Measurements from ENCODE around the gene XPR1. TPM values are rescaled to one million over a fixed set of nuclear protein-coding genes. Genes with fewer than 3 reads are reported as not detected.

Gene XPR1
- polyA plus RNA-seq, 1 donor (not counting 4 experiments of a cell fraction or from before 2014, with no cell fraction given) = 40.0 TPM

GRCh38 chr1:180620581-180620980 is 11.2 kb upstream of the XPR1 start:
- H3K27ac ChIP-seq (ENCODE audit: control insufficient read depth, insufficient read depth, low read length) = no peak overlapping the region
- H3K4me2 ChIP-seq (ENCODE audit: control insufficient read depth, extremely low read depth, insufficient read depth, low read depth, low read length) = no peak overlapping the region
- H3K79me2 ChIP-seq (ENCODE audit: control insufficient read depth, insufficient read depth, low read length) = no peaks in the 10 kb centered on the region
- H3K9me1 ChIP-seq (ENCODE audit: control insufficient read depth, extremely low read depth, insufficient read depth, low read length) = no peaks in the 10 kb centered on the region
- DNase-seq (ENCODE audit: low read depth, low spot score) (no peak), FAIRE-seq (no peak)
- no peaks in the 10 kb centered on the region for H3K36me3 ChIP-seq (ENCODE audit: control insufficient read depth in 2 of 2, extremely low read depth in 1 of 2, insufficient read depth in 2 of 2, low read length in 2 of 2)
- no peak overlapping the region for H3K4me3 ChIP-seq (ENCODE audit: control insufficient read depth in 2 of 3, extremely low read depth in 1 of 3, insufficient read depth in 2 of 3, low read depth in 1 of 3, low read length in 3 of 3)
- H2AFZ ChIP-seq (ENCODE audit: control insufficient read depth, low read length) = no peak overlapping the region
- peaks cover 12% of the 10 kb centered on the region for H3K4me1 ChIP-seq (ENCODE audit: control insufficient read depth, extremely low read depth, insufficient read depth, low read length)
- dilution Hi-C loops (cut with MboI; ENCODE audit: extremely low pct_ligation_motif_present, low sequenced_read_pairs) = no loop called here
- no peaks in the 10 kb centered on the region for H4K20me1 ChIP-seq (ENCODE audit: control insufficient read depth, extremely low read depth, insufficient read depth, low read length)
- no peaks in the 10 kb centered on the region for H3K27me3 ChIP-seq (ENCODE audit: control insufficient read depth, extremely low read depth, insufficient read depth, low read length)
- no peak overlapping the region for H3K9ac ChIP-seq (ENCODE audit: control insufficient read depth, extremely low read depth, insufficient read depth, low read length)
- TF ChIP-seq, protein P1, sequence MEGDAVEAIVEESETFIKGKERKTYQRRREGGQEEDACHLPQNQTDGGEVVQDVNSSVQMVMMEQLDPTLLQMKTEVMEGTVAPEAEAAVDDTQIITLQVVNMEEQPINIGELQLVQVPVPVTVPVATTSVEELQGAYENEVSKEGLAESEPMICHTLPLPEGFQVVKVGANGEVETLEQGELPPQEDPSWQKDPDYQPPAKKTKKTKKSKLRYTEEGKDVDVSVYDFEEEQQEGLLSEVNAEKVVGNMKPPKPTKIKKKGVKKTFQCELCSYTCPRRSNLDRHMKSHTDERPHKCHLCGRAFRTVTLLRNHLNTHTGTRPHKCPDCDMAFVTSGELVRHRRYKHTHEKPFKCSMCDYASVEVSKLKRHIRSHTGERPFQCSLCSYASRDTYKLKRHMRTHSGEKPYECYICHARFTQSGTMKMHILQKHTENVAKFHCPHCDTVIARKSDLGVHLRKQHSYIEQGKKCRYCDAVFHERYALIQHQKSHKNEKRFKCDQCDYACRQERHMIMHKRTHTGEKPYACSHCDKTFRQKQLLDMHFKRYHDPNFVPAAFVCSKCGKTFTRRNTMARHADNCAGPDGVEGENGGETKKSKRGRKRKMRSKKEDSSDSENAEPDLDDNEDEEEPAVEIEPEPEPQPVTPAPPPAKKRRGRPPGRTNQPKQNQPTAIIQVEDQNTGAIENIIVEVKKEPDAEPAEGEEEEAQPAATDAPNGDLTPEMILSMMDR (optimal IDR thresholded peaks at IDR 0.05 in 1 of 3, IDR thresholded peaks at IDR 0.05 in 1 of 3, conservative IDR thresholded peaks at IDR 0.05 in 1 of 3; ENCODE audit: extremely low read depth in 1 of 3, insufficient read depth in 2 of 3, low read length in 3 of 3) = no peak
- TF ChIP-seq EZH2 (IDR thresholded peaks at IDR 0.05; ENCODE audit: low read length) = no peak
- no peaks in the 10 kb centered on the region for H3K9me3 ChIP-seq (ENCODE audit: control insufficient read depth, low read depth, low read length)

DNA sequence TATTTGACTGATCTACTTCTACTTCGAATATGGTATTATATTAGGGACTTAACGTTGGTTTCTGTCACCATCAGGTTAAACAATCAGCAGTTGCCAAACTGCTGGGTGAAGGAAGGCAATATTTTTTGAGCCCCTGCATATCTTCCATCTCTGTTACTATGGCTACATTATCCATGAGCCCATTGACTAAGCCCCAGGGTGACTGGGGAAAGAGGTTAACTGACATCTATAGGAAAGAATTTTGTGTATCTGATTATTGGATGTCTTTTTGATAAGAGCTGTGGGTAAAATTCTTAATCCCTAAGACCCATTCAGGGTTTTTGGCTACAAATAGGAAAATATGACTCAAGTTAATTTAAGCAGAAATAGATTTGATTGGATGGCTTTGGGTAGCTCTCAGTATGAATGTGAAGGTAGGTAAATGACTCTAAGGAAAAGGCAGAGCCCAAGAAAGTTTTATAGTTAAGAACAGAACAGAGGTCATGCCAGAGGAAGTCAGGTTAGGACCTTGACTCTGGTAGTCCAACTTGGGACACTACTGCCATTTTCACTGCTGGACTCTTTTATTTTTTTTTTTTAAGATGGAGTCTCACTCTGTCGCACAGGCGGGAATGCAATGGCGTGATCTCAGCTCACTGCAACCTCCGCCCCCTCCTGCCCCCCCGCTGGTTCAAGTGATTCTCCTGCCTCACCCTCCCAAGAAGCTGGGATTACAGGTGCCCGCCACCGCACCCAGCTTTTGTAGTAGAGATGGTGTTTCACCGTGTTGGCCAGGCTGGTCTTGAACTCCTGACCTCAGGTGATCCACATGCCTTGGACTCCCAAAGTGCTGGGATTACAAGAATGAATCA is 8.9 kb upstream of the XPR1 start:
- Histone ChIP-seq H3K9me3 (ENCODE audit: control insufficient read depth, low read depth, low read length) (no peaks in the 10 kb centered on the region), H3K4me1 (ENCODE audit: control insufficient read depth, extremely low read depth, insufficient read depth, low read length) (no peaks in the 10 kb centered on the region), H3K4me3 (ENCODE audit: control insufficient read depth in 2 of 3, extremely low read depth in 1 of 3, insufficient read depth in 2 of 3, low read depth in 1 of 3, low read length in 3 of 3) (no peak overlapping the region), H3K79me2 (ENCODE audit: control insufficient read depth, insufficient read depth, low read length) (no peaks in the 10 kb centered on the region), H4K20me1 (ENCODE audit: control insufficient read depth, extremely low read depth, insufficient read depth, low read length) (no peaks in the 10 kb centered on the region), H3K27me3 (ENCODE audit: control insufficient read depth, extremely low read depth, insufficient read depth, low read length) (no peaks in the 10 kb centered on the region), H3K9me1 (ENCODE audit: control insufficient read depth, extremely low read depth, insufficient read depth, low read length) (no peaks in the 10 kb centered on the region), H3K27ac (ENCODE audit: control insufficient read depth, insufficient read depth, low read length) (no peak overlapping the region), H3K9ac (ENCODE audit: control insufficient read depth, extremely low read depth, insufficient read depth, low read length) (no peak overlapping the region), H3K36me3 (ENCODE audit: control insufficient read depth in 2 of 2, extremely low read depth in 1 of 2, insufficient read depth in 2 of 2, low read length in 2 of 2) (no peaks in the 10 kb centered on the region), H3K4me2 (ENCODE audit: control insufficient read depth, extremely low read depth, insufficient read depth, low read depth, low read length) (no peak overlapping the region), H2AFZ (ENCODE audit: control insufficient read depth, low read length) (no peak overlapping the region)
- no peak for DNase-seq (ENCODE audit: low read depth, low spot score)
- no peak for FAIRE-seq
- no peak for TF ChIP-seq EZH2 (IDR thresholded peaks at IDR 0.05; ENCODE audit: low read length)
- TF ChIP-seq, protein P1 (optimal IDR thresholded peaks at IDR 0.05 in 1 of 3, IDR thresholded peaks at IDR 0.05 in 1 of 3, conservative IDR thresholded peaks at IDR 0.05 in 1 of 3; ENCODE audit: extremely low read depth in 1 of 3, insufficient read depth in 2 of 3, low read length in 3 of 3) = no peak
- dilution Hi-C loops (cut with MboI; ENCODE audit: extremely low pct_ligation_motif_present, low sequenced_read_pairs) = no loop called here

All from keratinocyte (primary cell).